WI38 (cell line): ENCODE results near the gene TRPC6.

Source experiments
- H3K4me3 ChIP-seq: 2 replicates; pipeline ENCODE4 v1.5.1; 2011; ENCODE audit warnings: low read depth, mild to moderate bottlenecking, control low read depth, low read length
- TF ChIP-seq, protein P1 (sequence below): IDR thresholded peaks from 2 replicates; pipeline ENCODE4 v1.5.1; 2012; ENCODE audit warnings: low read depth, mild to moderate bottlenecking, control low read depth, low read length

The TRPC6 gene

DNA sequence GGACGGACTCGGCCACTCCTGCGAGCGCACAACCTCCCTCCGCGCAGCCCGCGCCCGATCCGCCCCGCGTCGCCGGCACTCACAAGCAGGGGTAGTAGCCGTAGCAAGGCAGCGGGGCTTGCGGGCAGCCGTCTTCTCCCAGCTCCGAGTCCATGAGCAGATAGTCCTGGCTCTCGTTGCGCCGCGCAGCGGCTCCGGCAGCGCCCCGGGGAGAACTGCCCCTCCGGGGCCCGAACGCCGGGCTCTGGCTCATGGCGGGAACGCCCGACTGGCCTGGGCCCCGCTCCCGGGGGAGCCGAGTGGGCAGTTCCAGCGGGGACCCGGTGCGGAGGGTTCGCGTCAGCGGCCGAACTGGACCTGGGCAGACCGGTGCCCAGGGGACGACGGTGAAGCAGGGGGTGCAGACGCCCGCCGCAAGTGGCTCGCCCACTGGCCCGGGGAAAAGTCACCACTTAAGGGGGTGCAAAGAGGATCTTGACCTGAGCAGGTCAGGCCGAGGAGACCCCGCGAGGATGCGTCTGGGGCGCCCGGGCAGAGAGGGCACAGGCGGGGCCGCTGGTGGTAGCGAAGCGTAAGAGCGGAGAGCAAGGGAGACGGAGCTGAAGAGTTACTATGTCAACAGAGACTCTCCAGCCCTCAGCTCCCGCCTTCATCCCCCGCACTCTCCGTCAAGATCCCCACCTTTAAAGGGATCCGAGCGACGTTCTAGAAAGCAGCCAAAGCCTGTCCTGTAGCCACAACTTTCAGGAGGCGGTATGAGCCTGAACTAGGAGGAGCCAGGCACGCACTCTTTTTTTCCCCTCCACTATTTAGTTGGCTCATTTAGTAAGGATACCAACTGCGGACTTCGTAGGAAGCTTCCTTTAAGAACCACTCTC is at the start of gene TRPC6:
TRPC6 (minus strand) TSS at position 757 of the 878 bp plus-strand sequence; CDS start at position 253, 504 bp downstream.
- peak within 1 kb of the TSS; percentile 83 for H3K4me3 ChIP-seq
- TF ChIP-seq, protein P1, sequence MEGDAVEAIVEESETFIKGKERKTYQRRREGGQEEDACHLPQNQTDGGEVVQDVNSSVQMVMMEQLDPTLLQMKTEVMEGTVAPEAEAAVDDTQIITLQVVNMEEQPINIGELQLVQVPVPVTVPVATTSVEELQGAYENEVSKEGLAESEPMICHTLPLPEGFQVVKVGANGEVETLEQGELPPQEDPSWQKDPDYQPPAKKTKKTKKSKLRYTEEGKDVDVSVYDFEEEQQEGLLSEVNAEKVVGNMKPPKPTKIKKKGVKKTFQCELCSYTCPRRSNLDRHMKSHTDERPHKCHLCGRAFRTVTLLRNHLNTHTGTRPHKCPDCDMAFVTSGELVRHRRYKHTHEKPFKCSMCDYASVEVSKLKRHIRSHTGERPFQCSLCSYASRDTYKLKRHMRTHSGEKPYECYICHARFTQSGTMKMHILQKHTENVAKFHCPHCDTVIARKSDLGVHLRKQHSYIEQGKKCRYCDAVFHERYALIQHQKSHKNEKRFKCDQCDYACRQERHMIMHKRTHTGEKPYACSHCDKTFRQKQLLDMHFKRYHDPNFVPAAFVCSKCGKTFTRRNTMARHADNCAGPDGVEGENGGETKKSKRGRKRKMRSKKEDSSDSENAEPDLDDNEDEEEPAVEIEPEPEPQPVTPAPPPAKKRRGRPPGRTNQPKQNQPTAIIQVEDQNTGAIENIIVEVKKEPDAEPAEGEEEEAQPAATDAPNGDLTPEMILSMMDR: no peak

DNA sequence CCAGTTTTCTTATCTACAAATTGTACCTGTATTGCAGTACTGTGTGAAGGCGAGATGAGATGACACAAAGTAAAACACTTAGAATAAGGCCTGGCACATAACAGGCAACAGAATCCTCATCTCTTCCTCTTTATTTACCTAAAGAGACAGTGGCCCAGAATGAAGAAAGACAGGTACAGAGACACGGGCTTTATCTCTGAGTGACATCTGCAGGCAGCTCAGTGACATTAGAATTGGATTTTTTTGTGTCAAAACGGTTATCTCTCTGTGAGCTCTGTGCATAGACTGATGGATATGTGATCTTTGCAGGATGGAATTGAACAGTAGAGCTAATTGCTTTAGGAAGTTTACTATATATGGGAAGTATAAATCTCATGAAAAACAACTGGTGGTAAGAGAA is 36.2 kb upstream of the TRPC6 start:
- TF ChIP-seq, protein P1: no peak
- H3K4me3 ChIP-seq: no peak overlapping the region

DNA sequence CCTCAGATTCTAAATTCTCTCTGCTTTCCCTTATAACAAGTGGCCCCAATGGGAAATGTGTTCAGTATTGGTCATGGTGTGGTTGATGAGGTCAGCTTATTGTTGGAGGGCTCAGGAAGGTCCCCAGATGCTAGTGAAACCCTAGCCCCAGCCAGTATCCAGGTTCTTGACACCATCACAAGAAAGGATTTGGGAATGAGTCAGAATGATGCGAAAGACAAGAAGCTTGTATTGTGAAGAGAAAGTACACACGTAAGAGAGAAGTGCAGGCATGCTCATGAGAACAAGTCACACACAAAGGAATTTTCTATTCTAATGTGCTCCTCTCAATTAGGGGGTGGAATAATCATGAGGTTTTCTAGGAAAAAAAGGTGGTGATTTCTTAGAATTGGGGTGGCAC is 34.9 kb upstream of the TRPC6 start:
- TF ChIP-seq, protein P1: no peak
- no peak overlapping the region for H3K4me3 ChIP-seq

DNA sequence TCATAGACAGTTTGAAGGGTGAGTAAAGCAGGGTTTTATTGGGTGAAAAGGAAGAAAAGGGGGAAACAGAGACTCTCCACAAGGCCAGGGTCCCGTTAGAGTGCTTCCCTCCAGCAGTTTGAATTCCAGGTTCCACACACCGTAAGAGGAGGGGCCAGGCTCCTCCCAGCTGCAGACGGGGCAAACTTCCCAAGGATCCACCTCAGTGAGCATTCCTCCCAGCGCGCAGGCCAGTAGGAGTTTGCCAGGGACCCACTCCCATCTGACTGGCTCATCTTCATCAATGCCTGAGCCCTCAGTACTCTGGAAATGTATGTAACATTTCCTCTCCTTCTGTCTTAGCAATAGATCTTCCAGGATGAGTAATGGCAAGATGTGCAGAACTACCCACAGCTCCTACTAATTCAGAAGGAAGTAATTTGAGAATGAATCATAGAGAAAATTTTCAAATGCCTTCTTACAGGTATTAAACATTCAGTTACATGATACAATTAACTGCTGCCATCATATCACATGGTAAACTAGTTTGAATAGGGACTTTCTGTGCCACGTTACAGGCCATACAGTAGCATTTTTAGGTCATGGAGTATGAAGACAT is 34.0 kb upstream of the TRPC6 start:
- TF ChIP-seq, protein P1: no peak
- H3K4me3 ChIP-seq: no peak overlapping the region

DNA sequence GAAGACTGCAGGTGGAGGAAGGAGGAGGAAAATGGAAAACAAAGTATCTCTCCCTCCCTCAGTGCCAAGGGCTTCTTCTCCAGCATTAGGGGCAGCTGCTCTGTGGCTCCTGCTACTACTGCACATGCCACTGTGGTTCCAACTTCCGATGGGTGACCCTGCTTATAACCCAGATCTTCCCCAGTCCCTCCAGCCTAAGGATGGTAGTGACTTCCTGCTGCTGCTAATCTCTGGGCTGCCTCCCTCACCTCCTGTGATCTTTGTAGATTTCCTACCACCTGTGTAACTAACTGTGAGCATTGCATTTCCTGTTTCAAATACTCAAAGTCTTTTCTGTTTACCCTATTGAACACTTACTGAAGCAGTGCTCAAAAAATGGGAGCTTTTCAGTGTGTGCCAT is 28.7 kb upstream of the TRPC6 start:
- TF ChIP-seq, protein P1: no peak
- no peak overlapping the region for H3K4me3 ChIP-seq

DNA sequence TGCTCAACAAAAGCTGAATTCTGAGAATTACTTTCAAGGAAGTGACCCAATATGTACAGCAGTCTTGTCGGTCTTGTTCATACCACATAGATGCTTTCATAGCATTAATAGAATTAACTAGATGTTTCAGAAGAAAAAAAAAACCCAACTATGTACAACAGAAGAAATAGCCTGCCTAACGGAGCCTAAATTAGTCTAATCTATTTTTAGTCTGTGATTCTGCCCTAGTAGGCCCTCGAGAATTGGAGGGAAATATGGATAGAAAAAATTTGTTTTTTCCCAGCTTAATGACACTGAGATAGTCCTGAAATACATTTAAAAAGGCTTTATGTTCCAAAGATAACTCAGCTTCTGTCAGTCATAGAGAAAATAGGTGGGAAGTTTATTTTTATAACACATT is 17.1 kb upstream of the TRPC6 start:
- no peak overlapping the region for H3K4me3 ChIP-seq
- TF ChIP-seq, protein P1: no peak

DNA sequence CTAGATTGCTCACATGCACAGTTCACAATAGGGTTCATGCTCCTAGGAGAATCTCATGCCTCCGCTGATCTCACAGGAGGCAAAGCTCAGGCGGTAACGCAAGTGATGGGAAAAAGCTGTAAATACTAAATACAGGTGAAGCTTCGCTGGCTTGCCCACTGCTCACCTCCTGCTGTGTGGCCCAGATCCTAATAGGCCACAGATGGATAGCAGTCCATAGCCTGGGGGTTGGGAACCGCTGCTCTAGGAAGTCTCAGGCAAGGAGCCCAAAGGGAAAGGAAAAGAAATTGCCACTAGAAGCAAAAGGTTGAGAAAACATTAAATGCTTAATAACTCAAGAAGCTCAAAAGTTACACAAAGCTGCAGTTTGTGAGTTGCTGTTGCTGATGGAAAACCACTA is 3.2 kb upstream of the TRPC6 start:
- no peak overlapping the region for H3K4me3 ChIP-seq
- TF ChIP-seq, protein P1: no peak
